Retinal pigment epithelial cell (primary cell): Measurements from ENCODE around the gene ZBTB7A.

Source experiments
- DNase-seq: peaks from one replicate; pipeline ENCODE4 v3.0.0-alpha.2; 2010; ENCODE audit warnings: low read depth
- H3K4me3 ChIP-seq: 2 replicates; pipeline ENCODE4 v1.5.1; 2011; ENCODE audit warnings: mild to moderate bottlenecking, low read length, control low read depth, moderate library complexity
- CTCF ChIP-seq: conservative IDR thresholded peaks from 2 replicates; pipeline ENCODE4 v1.5.1; 2011; ENCODE audit warnings: low read depth, low read length, control low read depth, inconsistent platforms

The ZBTB7A gene

GRCh38 chr19:4059453-4059871, 7.2 kb downstream of the ZBTB7A start:
- no peak for DNase-seq
- no peak overlapping the region for H3K4me3 ChIP-seq
- TF ChIP-seq CTCF = no peak

- no peak for TF ChIP-seq CTCF
- DNase-seq = no peak
- peak overlapping the region; percentile 14 for H3K4me3 ChIP-seq
Measured at GRCh38 chr19:4058693-4059452, 7.8 kb downstream of the ZBTB7A start.

- TF ChIP-seq CTCF = peak; percentile 42
- no peak overlapping the region for H3K4me3 ChIP-seq
- DNase-seq = peak; percentile 69
Measured at GRCh38 chr19:4057931-4058692, 8.6 kb downstream of the ZBTB7A start.

GRCh38 chr19:4055209-4055552, 11.5 kb downstream of the ZBTB7A start:
- no peak for TF ChIP-seq CTCF
- no peak overlapping the region for H3K4me3 ChIP-seq
- no peak for DNase-seq

- TF ChIP-seq CTCF = no peak
- H3K4me3 ChIP-seq = no peak overlapping the region
- DNase-seq = no peak
Measured at GRCh38 chr19:4054441-4055208, 12.1 kb downstream of the ZBTB7A start.

GRCh38 chr19:4053423-4054324, 13.0 kb downstream of the ZBTB7A start:
- no peak overlapping the region for H3K4me3 ChIP-seq
- TF ChIP-seq CTCF = no peak
- no peak for DNase-seq
